NCI-H69 (cell line): ENCODE results near the gene NT5DC3.
A peak's percentile ranks its signal among the peaks of the same experiment; 100 is the strongest.

ENCODE experiments used
- DNase-seq: peaks from one replicate; lab custom pipeline; 2025; lab: John Stamatoyannopoulos, UW

Gene NT5DC3

DNA sequence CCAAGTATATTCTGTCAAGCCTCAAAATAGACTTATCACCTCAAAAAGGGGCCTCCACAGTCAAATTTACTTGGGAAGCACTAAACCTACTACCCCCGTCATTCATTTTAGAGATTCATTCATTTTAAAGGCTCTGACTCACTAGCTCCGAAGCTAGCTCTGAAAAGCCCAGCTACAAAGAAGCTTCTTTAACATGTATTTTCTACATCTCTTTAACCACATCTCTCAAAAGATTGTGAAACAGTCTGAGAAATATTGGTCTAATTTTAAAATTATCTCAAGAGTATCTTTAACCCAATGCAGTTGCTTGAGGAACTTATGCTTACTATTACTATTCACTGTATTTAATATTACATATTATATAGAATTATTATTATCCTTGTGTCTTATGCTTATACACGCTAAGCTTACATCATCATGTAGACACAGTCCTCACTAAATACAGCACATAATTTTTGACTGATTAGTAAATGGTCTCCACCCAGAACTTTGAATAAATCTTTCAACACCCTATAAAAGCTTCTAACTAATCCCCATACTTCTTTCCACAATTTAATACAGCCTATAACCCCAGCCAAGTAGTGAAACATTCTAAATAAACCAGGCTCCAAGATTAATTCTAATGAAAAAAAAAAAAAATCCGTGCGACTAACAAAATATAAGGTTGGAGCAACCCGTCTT is 7.8 kb downstream of the NT5DC3 start:
- DNase-seq = no peak

DNA sequence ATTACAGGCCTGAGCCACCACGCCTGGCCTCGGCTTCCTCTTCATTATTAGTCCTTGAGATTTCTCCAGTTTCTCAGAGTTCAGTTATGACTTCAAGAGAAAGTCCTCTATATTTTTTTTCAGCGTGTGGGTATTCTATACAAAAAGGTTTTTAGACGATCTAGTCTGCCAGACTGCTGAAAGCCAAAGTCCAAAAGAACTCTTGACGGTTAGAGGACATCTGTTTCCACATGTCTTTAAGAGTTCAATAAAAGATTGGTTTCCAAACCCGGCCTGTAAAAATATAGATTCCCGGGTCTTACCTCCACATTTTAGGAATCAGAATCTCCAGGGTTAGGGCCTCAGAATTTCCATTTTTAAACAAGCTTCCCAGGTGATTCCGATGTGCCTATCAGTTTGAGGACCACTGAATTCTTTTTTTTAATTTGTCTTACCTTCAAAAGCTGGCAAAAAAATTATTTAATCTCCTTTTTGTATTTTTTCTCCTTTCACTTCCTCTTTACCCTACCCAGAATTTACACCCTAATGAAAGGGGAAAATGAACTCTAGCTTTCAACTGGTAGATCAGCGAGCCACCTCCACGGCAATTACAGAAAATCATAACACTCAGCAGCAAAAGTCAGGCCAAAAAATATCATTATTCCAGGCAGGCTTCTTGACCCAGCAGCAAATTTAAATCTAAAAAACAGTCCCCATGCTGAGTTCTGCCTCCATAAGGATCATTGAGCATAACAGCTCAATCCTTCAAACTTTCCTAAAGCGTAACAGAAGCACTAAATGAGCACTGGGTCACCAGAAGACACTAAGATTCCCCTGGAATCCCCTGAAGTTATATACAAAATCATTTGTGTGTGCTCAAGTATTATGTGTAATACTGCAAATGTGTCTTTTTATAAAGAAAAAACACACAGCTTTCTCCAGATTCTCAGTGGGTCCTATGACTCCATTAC is 8.7 kb downstream of the NT5DC3 start:
- no peak for DNase-seq

DNA sequence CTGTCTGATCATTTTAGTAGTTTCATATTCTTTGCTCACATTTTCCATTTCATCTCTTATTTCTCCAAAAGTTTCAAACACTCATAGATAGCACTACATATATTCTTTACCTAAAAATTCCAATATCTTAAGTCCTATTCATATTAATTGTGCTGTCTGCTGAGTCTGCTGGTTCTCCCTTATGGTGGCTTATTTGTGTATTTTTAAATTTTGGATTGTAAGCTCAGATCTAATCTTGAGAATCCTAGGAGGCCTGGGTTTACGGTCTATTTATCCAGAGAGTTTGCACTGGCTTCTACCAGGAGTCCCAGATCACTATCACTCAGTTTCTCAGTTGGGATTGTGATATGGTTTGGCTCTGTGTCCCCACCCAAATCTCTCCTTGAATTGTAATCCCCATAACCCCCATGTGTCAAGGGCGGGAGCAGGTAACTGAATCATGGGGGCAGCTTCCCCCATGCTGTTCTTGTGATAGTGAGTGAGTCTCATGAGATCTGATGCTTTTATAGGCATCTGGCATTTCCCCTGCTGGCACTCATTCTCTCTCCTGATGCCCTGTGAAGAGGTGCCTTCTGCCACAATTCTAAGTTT is 10.2 kb downstream of the NT5DC3 start:
- DNase-seq = no peak

DNA sequence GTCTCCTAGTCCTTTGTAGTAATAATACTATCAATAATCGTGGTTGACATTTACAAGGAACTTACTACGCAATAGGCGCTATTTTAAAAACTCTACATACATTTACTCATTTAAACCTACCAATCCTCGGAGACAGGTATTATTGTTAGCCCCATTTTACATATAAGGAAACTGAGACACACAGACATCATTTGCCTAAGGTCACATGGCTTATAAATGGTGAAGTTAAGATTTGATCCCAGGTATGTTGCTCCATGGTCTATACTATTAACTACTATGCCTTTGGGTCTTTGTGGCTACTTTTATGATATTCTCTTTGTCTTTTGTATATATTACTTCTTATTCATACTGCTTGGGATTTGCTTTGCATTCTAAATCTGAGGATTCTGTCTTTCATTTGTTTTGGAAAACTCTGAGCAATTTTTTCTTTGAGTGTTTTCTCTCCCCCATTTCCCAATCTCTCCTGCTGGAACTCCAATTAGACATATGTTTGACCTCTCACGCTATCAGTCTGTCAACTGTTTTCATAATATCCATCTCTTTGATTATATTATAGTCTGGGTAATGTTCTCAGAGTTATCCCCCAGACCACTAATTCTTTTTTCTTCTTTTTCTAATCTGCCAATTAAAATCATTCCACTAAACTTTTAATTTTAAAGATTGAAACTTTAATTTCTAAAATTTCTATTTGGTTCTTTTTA is 10.9 kb downstream of the NT5DC3 start:
- DNase-seq = no peak

DNA sequence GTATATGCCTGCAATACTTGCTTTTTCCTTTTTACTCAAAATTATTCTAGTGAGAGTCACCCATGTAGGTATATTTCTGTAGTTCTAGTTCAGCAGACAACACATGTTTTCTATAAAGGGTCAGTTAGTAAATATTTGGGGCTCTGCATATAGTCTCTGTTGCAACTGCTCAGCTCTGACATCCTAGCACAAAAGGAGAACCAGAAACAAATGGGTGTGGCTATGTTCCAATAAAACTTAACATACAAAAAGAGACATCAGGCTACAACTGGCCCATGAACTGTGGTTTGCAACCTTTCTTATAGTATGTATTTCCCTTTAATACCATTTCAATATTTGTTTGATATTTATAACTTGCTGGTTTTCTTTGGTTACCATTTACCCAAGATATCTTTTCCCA is 11.9 kb downstream of the NT5DC3 start:
- DNase-seq = no peak

DNA sequence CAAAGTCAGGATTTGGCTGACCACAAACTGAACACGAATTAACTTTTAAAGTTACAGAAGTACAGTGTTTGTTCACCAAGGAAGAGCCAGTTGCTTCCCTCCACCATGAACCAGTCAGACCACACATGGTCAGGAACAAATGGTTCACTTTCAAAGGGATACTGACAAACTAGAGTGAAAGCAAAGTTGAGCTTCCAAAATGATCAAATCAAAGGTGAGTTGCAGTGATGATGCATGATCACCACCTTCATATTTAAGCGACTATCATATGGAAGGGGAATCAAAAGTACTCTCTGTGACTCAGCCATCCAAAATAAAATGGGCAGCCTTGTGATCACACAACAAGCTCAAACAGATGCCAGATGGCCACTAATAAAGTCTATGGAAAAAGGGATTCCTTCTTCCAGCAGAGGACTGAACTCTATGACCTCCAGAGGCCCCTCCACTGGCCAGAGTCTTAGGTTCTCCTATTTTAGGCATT is 13.1 kb downstream of the NT5DC3 start:
- peak; percentile 39 for DNase-seq

DNA sequence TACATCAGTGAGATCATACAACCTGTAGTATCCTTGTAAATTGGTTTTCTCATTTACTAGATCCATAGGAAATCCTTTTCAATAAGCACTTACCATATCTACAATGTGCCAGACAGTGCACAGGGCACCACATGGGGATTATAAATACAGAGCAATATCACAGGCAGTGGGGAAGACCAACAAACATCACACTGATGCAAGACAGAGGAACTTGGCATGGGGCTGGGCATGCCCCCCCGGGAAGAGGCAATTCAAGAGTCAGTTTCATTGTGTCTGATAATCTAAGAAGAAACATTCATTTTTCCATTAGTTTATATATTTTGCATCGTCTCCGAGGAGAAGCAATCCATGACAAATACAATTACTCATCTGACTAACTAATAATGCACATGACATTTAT is 16.2 kb downstream of the NT5DC3 start:
- DNase-seq = peak; percentile 41

DNA sequence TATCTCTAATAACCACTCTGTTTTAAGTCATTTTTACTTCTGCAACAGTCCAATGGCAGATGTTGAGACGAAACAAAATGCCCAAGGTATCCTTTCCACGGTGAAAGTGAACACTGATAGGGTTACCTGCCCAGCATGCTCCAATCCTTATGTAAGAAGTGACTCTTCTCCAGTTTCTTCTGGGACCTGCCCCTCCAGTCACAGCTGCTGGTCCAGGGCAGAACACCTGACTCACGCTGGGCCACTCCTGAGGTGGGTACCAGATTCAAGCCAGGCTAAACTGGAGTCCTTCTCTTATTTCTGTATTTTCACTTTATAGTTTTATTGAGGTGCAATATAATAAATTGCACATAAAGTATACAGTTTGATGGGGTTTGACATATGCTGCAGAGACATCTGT is 16.7 kb downstream of the NT5DC3 start:
- peak; percentile 17 for DNase-seq

DNA sequence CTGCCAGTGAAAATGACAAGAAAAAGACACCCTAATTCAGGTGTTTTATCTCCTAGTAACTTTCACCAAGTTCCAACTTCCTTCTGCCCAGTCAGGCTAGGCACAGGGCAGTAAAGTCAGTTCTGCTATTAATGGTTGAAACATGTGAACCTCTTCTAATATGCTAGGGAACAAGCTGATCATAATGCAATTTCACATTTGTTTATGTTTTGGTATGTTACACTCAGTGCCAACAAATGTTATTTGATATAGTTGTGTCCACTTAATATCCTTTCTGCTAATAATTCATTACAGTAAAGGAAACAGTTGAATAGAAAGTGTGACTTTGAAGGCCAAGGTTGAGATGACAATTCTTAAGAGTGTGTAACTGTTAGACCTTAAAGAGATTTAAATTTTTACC is 17.2 kb downstream of the NT5DC3 start:
- DNase-seq = no peak

DNA sequence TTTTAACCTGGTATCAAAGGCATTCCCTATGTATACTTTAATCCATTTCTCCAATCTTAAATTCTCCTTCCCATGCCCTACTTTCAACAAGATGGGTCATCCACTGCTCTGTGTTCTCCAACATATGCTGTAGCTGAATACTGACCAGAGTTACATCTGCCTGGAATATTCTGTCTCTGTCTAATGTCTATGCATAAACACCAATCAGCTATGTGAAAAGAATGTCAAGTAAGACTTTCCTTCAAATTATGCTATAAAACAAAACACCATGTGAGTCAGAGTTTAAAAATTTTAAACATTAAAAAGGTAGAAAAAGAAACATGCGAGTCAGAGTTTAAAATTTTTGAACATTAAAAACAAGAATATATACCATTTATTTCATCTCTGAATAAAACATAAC is 19.3 kb downstream of the NT5DC3 start:
- no peak for DNase-seq

DNA sequence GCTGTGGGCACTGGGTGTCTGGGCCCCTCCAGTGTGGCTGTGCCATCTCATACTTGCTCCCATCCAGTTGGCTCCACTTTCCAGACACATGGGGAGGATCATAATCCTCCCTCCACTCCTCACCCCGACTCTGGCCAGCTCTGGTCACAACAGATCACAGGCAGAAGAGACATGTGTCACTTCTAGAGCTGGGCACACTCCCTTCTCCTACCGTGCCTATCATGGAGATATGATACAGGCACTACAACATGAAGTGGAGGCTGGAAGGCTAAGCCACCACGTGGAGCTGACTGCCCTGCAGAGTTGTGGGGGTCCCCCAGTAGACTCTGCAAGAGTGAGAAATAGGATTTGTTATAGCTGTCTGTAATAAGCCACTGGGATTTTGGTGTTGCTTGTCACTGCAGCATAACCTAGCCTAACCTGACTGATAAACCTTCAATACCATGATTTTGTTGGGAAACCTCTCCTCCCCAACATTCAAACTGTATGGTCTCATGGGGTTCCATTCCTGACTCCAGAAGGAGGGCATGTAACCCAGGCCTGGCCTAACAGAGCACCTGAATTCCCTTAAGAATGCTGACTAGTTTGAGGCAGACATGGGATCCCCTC is 20.0 kb downstream of the NT5DC3 start:
- no peak for DNase-seq

DNA sequence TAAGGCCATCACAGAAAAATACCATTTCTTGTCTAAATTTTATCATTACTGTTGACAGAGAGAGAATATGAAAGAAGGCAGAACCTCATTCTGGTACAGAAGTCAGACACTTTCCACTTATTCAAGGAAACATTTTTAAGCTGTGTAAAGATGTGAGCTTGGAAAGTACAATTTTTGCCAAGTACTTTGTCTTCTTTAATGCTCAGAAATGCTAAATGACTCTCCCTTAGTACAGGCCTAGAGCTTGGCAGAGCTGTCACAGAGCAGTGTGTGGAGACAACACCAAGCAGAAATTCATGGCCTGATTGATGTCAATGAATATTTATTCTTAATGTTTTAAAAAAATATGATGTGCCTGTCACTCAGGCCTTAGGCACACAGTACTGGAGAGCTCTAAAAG is 20.7 kb downstream of the NT5DC3 start:
- no peak for DNase-seq

DNA sequence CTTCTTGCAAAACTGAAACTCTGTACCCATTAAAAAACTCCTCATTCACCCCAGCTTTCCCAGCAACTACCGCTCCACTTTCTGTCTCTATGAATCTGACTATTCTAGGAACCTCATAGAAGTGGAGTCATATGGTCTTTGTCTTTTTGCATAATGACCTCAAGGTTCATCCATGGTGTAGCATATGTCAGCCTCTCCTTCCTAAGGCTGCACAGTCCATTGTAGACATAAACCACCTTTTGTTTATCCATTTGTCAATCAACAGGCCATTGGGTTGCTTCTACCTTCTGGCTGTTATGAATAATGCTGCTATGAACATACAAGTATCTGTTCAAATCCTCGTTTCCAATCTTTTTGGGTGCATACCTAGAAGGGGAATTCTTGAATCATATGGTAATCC is 21.1 kb downstream of the NT5DC3 start:
- DNase-seq = no peak

DNA sequence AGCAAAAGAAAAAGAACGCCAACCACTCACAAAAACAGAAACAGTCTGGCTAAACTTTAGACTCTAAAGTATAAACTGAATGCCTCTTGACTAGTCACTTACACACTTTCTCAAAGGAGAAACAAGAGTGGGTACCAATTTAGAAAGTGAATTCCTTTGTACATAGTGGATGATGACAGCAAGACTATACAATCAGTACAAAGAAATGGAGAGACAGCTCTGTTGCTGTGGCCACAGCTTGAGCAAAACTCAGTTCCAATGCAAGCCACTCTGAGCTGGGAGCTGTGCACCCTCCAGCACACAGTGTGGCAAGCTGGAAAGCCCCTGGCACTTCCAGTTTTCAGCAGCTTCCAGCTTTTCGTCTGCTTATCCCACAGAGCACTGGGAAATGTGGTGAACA is 21.7 kb downstream of the NT5DC3 start:
- no peak for DNase-seq

DNA sequence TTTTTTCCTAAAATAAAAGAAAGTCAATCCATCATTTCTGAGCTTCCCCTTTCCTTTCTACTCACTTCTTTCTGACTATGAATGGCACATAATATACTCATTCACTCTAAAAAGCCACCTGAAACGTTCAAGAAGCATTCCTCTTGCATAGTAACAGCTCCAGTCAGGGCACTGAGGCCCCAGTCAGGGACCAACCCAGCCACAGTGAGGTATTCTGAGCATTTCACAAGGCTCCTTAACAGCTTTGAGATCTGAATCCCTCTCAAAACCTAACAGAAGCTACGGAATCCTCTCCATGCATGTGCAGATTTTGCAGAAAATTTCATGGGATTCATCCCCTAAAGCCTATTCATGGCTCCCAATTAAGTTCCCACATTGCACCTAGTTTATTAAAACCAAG is 23.2 kb downstream of the NT5DC3 start:
- DNase-seq = no peak

DNA sequence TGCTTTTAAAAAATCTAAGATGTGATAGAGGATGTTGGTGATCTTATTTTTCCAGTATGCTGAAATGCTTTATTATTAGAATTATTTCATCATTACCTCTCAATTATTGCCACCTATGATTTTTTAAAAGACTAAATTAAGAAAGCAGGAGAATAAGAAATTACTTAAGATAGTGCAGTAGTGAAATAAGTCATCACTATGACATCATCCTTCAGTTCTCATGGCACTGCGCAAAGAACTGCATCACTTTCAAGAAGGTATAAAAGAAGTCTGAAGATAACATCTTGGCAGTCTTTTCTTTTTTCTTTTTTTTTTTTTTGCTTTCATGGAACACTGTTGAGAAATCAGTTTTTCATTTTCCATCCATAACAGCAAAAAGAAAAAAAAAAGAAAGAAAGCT is 24.4 kb downstream of the NT5DC3 start:
- DNase-seq = no peak

DNA sequence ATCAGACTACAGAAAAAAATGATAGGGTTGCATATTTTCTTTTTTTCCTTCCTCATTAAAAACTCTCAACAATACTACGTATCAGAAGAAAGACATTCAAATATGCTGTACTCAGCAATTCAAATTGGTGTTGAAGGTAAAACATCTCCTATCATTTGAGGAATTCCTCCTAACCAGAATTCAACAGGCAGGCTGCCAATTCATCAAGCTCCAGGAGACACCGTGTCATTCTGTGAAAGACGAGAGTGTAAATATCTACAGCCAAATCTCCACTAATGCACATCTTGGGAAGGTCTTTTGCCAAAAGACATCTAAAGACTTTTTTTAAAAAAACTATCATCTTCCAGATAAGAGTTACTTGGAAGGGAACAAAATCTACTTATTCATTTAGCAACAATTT is 26.6 kb downstream of the NT5DC3 start:
- no peak for DNase-seq

DNA sequence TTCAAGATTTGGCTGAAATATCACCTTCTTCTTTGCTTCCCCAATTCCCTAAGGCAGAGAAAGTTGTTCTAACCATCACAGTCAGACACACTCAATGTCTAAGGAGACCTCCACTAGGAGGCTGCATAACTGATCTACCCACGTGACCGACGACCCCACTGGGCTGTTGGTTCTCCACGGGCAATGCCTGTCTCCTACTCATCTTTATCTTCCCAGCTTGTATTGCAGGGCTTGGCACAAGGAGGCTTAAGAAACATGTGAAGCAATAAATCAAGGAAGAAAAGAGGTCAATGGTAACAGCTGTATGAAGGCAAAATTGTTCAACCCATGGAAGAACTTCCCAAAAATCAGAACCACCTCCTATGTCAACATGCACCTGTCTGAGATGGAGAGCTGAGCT is 27.1 kb downstream of the NT5DC3 start:
- DNase-seq = no peak

DNA sequence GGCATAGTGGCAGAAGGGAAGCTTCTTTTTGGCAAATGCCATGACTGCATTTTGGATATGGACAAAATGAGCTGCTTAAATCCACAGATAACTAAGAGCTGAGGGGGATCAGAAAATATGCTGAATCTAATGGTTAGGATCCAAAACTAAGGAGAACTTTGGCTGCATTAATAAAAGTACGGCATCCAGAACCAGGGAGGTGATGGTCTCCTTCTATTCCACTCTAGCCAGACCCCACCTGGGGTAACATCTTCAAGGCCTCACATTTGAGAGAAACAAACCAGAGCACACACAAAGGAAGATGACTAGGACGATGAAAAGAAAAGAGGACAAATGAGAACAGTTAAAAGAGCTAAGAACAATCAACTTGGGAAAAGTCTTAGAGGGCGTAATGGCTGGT is 27.6 kb downstream of the NT5DC3 start:
- no peak for DNase-seq

DNA sequence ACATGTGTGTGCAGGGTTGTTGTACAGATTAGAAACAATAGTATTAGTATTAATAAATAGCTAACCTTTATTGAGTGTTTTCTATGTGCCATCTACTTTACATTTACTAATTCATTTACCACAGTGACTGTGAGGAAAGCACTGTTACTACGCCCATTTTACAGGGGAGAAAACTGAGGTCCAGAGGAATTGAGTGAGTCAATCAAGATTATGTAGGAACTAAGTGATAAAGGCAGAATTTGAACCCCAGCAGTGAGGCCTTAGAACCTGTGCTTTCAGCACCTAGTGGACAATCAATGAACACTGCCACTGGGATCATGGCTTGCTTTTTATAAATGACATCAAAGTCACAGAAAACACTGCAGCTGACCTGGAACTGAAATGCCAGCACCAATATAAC is 28.2 kb downstream of the NT5DC3 start:
- DNase-seq = no peak

DNA sequence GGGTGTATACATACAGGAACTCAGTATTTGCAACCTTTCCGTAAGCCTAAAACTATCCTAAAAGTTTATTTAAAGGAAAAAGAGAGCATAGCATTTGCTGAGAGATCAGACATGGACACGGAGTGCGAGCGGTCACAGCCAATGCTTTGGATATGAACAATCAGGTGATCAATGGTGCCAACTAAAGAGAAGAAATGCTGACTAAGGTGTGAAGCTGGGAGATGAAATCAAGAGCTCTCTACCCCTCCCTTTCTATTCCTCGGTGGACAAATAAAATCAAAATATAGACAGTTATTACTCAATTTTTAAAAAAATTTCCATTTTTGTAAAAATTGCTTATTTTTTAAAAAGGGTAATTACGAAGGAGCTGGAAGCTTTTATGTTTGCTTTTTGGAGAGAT is 29.2 kb downstream of the NT5DC3 start:
- no peak for DNase-seq

DNA sequence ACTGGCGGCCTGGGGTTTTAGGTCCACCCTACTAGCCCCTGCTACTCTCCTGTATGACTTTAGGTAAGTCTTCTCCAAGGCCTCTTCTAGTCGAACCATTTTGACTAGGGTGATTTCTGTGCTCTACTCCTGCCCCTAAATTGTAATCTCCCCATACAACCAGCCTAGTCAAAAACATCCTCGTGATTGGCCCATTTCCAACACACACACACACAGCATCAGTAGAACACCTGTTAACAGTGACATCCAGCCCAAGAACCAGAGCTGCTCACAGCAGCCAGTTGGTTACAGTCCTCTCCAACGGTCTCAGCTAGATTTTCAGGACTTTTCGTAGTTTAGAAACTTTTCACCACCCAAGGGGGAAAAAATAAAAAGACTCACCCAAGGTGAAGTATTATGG is 30.9 kb downstream of the NT5DC3 start:
- DNase-seq = peak; percentile 10
